HepG2 (cell line): ENCODE results near the gene NME2. TPM values are rescaled to one million over a fixed set of nuclear protein-coding genes. Genes with fewer than 3 reads are reported as not detected.

ENCODE experiments used
- BORCS8-MEF2B ChIP-seq: sonication (generic); formaldehyde crosslinking; IDR thresholded peaks from 2 replicates; pipeline ENCODE4 v1.8.0; 2022; ENCODE audit warnings: mild to moderate bottlenecking, missing genetic modification reagents
- CEBPB ChIP-seq: IDR thresholded peaks from 2 replicates; pipeline ENCODE4 v1.6.1; 2011; ENCODE audit warnings: low read depth, low read length, improper control_type of control experiment, borderline replicate concordance
- E2F5 ChIP-seq: sonication (generic); formaldehyde crosslinking; conservative IDR thresholded peaks from 2 replicates; pipeline ENCODE4 v1.4.0; 2020; ENCODE audit warnings: missing genetic modification reagents
- ERF ChIP-seq: IDR thresholded peaks from 2 replicates; pipeline ENCODE4 v1.6.1; 2018; ENCODE audit warnings: missing biosample characterization, missing genetic modification reagents
- GATA4 ChIP-seq: sonication (generic); IDR thresholded peaks from 2 replicates; pipeline ENCODE4 v1.6.1; 2016; ENCODE audit warnings: antibody characterized with exemption, low read depth, borderline replicate concordance
- IRF9 ChIP-seq: sonication (generic); formaldehyde crosslinking; IDR thresholded peaks from 2 replicates; pipeline ENCODE4 v1.8.0; 2022; ENCODE audit warnings: missing genetic modification reagents, mild to moderate bottlenecking, borderline replicate concordance
- JUNB ChIP-seq: sonication (generic); formaldehyde crosslinking; IDR thresholded peaks from 2 replicates; pipeline ENCODE4 v1.8.0; 2022; ENCODE audit warnings: missing genetic modification reagents, mild to moderate bottlenecking, borderline replicate concordance
- KLF9 ChIP-seq: IDR thresholded peaks from 2 replicates; pipeline ENCODE4 v1.6.1; 2016; ENCODE audit warnings: low read depth
- MEF2D ChIP-seq: sonication (generic); formaldehyde crosslinking; IDR thresholded peaks from 2 replicates; pipeline ENCODE4 v1.5.1; 2020; ENCODE audit warnings: mild to moderate bottlenecking, missing genetic modification reagents
- MNT ChIP-seq: fragments of 450-650 bp; IDR thresholded peaks from 2 replicates; pipeline ENCODE4 v1.6.1; 2016
- SKIL ChIP-seq: sonication (generic); formaldehyde crosslinking; IDR thresholded peaks from 2 replicates; pipeline ENCODE4 v1.8.0; 2022; ENCODE audit warnings: missing genetic modification reagents, mild to moderate bottlenecking, moderate library complexity, borderline replicate concordance
- SMARCE1 ChIP-seq: fragments of 450-650 bp; IDR thresholded peaks from 2 replicates; pipeline ENCODE4 v1.6.1; 2017; ENCODE audit warnings: borderline replicate concordance
- TAF15 ChIP-seq: fragments of 200-400 bp; formaldehyde crosslinking; IDR thresholded peaks from one replicate; pipeline ENCODE4 v1.6.1; 2018; ENCODE audit warnings: mild to moderate bottlenecking, low read depth, low read length; ENCODE audit not compliant: poor library complexity, severe bottlenecking
- ZC3H13 ChIP-seq: sonication (generic); formaldehyde crosslinking; IDR thresholded peaks from 2 replicates; pipeline ENCODE4 v1.8.1; 2023; ENCODE audit warnings: mild to moderate bottlenecking, missing genetic modification reagents, moderate library complexity
- ZMYM3 ChIP-seq: sonication (generic); formaldehyde crosslinking; IDR thresholded peaks from 2 replicates; pipeline ENCODE4 v1.5.1; 2020; ENCODE audit warnings: mild to moderate bottlenecking, missing genetic modification reagents
- ZNF138 ChIP-seq: sonication (generic); formaldehyde crosslinking; IDR thresholded peaks from 2 replicates; pipeline ENCODE4 v1.5.0; 2020; ENCODE audit warnings: mild to moderate bottlenecking, low read depth, missing genetic modification reagents
- ZNF333 ChIP-seq: sonication (generic); formaldehyde crosslinking; IDR thresholded peaks from 2 replicates; pipeline ENCODE4 v1.4.0; 2020; ENCODE audit warnings: mild to moderate bottlenecking, missing genetic modification reagents, borderline replicate concordance
- ZNF44 ChIP-seq: sonication (generic); formaldehyde crosslinking; IDR thresholded peaks from 2 replicates; pipeline ENCODE4 v1.5.1; 2020; ENCODE audit warnings: mild to moderate bottlenecking, missing genetic modification reagents
- ZNF460 ChIP-seq: sonication (generic); formaldehyde crosslinking; IDR thresholded peaks from 2 replicates; pipeline ENCODE4 v1.5.1; 2020; ENCODE audit warnings: missing genetic modification reagents, mild to moderate bottlenecking, borderline replicate concordance
- ZNF496 ChIP-seq: sonication (generic); formaldehyde crosslinking; IDR thresholded peaks from 2 replicates; pipeline ENCODE4 v1.8.1; 2023; ENCODE audit warnings: mild to moderate bottlenecking, moderate library complexity, missing genetic modification reagents; ENCODE audit not compliant: insufficient replicate concordance
- ZNF501 ChIP-seq: sonication (generic); formaldehyde crosslinking; IDR thresholded peaks from 2 replicates; pipeline ENCODE4 v1.5.1; 2020; ENCODE audit warnings: mild to moderate bottlenecking, moderate library complexity, missing genetic modification reagents
- ZNF513 ChIP-seq: sonication (generic); formaldehyde crosslinking; conservative IDR thresholded peaks from 2 replicates; pipeline ENCODE4 v1.5.0; 2020; ENCODE audit warnings: missing genetic modification reagents
- polyA plus RNA-seq, 8 experiments: library from polyadenylated mRNA; depleted of rRNA in 3 of 8; stranded (reverse) in 7 of 8; unstranded in 1 of 8; fragments of >200 nt; fragmentation: Illumina TruSeq in 4 of 8; extraction: Trizol in 4 of 8; gene quantifications; 2 replicates each; pipeline versions ENCODE4 v1.2.1 to v1.2.3, GENCODE V29; 2011 to 2016; ENCODE audit warnings: low read depth in 4 of 8, missing spikeins in 1 of 8, mixed read lengths in 1 of 8; ENCODE audit not compliant: insufficient read depth in 1 of 8
- total RNA-seq, 5 experiments: library from RNA; depleted of rRNA; stranded (reverse); fragments of >200 nt; fragmentation: Illumina TruSeq; extraction: Trizol; gene quantifications; 2 replicates each; pipeline ENCODE4 v1.2.3, GENCODE V29; 2016; ENCODE audit warnings: low read depth in 1 of 5

The NME2 gene
- total and polyA plus RNA-seq, 2 of the 13 experiments (the other 11 are each of a cell fraction or from before 2014, with no cell fraction given): 790 to 1,213 TPM

GRCh38 chr17:51121620-51122472 lies 44.4 kb upstream of the NME2 start (continued):
- peak; percentile 75 for TF ChIP-seq MNT
- TF ChIP-seq ZNF513 (CRISPR knock-in tag): no peak
- no peak for TF ChIP-seq TAF15
- 0 out of 2 replicates have a peak, but pooled peaks have one; percentile 34 for TF ChIP-seq ZC3H13 (CRISPR knock-in tag)
- TF ChIP-seq BORCS8-MEF2B (CRISPR knock-in tag): peak; percentile 52; the same call in 1 of the 2 replicates
- 0 out of 2 replicates have a peak, but pooled peaks have one; percentile 29 for TF ChIP-seq MEF2D (CRISPR knock-in tag)
- no peak for TF ChIP-seq E2F5 (CRISPR knock-in tag)
- TF ChIP-seq GATA4: no peak
- TF ChIP-seq ZNF44 (CRISPR knock-in tag): no peak
- TF ChIP-seq ERF: peak; percentile 38; the same call in 1 of the 2 replicates
- TF ChIP-seq IRF9: peak; percentile 63
- TF ChIP-seq ZNF501 (CRISPR knock-in tag): no peak
- no peak for TF ChIP-seq ZNF333
- TF ChIP-seq KLF9 (CRISPR knock-in tag): 0 out of 2 replicates have a peak, but pooled peaks have one; percentile 31
- no peak for TF ChIP-seq SKIL
- TF ChIP-seq SMARCE1: no peak
- TF ChIP-seq ZNF138 (CRISPR knock-in tag): 0 out of 2 replicates have a peak, but pooled peaks have one; percentile 34
- peak; percentile 76; the same call in 1 of the 2 replicates for TF ChIP-seq CEBPB
- 0 out of 2 replicates have a peak, but pooled peaks have one; percentile 32 for TF ChIP-seq ZMYM3 (CRISPR knock-in tag)
- TF ChIP-seq ZNF496 (CRISPR knock-in tag): no peak
- TF ChIP-seq ZNF460 (CRISPR knock-in tag): no peak
- no peak for TF ChIP-seq JUNB
